NCI-H526 (cell line): ENCODE measurements around the gene SLC4A1.

Experiments used
- DNase-seq, 2 experiments: peaks; one replicate each; lab custom pipeline; 2025; lab: John Stamatoyannopoulos, UW

Gene SLC4A1

GRCh38 chr17:44267818-44268490 is at the start of gene SLC4A1:
Gene SLC4A1, minus strand, starts transcription at chr17:44268135. Its CDS starts 5,269 bp downstream, at chr17:44262866.
- DNase-seq = no peak

GRCh38 chr17:44317545-44317944 is 49.6 kb upstream of the SLC4A1 start:
- DNase-seq = no peak

GRCh38 chr17:44315760-44316731 is 48.1 kb upstream of the SLC4A1 start:
- DNase-seq = peak in 1 of 2 experiments; percentile 54

- DNase-seq = peak; percentile 48 to 91
Observed at GRCh38 chr17:44314869-44315661, 47.1 kb upstream of the SLC4A1 start.

GRCh38 chr17:44314524-44314868 is 46.6 kb upstream of the SLC4A1 start:
- DNase-seq = no peak

- no peak for DNase-seq
Observed at GRCh38 chr17:44314031-44314430, 46.1 kb upstream of the SLC4A1 start.

GRCh38 chr17:44312396-44313104 is 44.6 kb upstream of the SLC4A1 start:
- DNase-seq = no peak

GRCh38 chr17:44311562-44312181 is 43.7 kb upstream of the SLC4A1 start:
- DNase-seq = no peak

GRCh38 chr17:44310609-44311376 is 42.9 kb upstream of the SLC4A1 start:
- DNase-seq = no peak

- no peak for DNase-seq
Observed at GRCh38 chr17:44310188-44310587, 42.3 kb upstream of the SLC4A1 start.

- no peak for DNase-seq
Observed at GRCh38 chr17:44309472-44309871, 41.5 kb upstream of the SLC4A1 start.

- DNase-seq = peak; percentile 44 to 78
Observed at GRCh38 chr17:44308865-44309264, 40.9 kb upstream of the SLC4A1 start.

GRCh38 chr17:44308320-44308818 is 40.4 kb upstream of the SLC4A1 start, which contains the start of gene RUNDC3A:
Gene RUNDC3A, plus strand, starts transcription at chr17:44308601. Its CDS starts 232 bp downstream, at chr17:44308833.
- DNase-seq = peak; percentile 73 to 94

- DNase-seq = peak; percentile 73 to 89
Observed at GRCh38 chr17:44307387-44308186, 39.7 kb upstream of the SLC4A1 start.

- DNase-seq = no peak
Observed at GRCh38 chr17:44304651-44305050, 36.7 kb upstream of the SLC4A1 start.

- no peak for DNase-seq
Observed at GRCh38 chr17:44297975-44298374, 30.0 kb upstream of the SLC4A1 start.

GRCh38 chr17:44293509-44294226 is 25.7 kb upstream of the SLC4A1 start:
- no peak for DNase-seq

GRCh38 chr17:44287651-44288050 is 19.7 kb upstream of the SLC4A1 start:
- no peak for DNase-seq

- no peak for DNase-seq
Observed at GRCh38 chr17:44284024-44284400, 16.1 kb upstream of the SLC4A1 start.
